Transverse colon (tissue), 4 donors: Measurements from ENCODE around the gene PBX1. TPM values are rescaled to one million over a fixed set of nuclear protein-coding genes. Genes with fewer than 3 reads are reported as not detected.

Experiments
- DNase-seq: peaks from one replicate; pipeline ENCODE4 v3.0.0-alpha.2; 2019
- H3K27ac ChIP-seq, 4 donors: fragments of 200-600 bp; sonication (generic); 2 replicates each; pipeline ENCODE4 v1.5.1; 2016 to 2018; ENCODE audit warnings: inconsistent platforms in 4 of 4
- H3K27me3 ChIP-seq: fragments of 200-600 bp; sonication (generic); 2 replicates; pipeline ENCODE4 v1.5.1; 2017; ENCODE audit warnings: inconsistent platforms
- H3K36me3 ChIP-seq, 4 donors: fragments of 200-600 bp; sonication (generic); 2 replicates each; pipeline ENCODE4 v1.5.1; 2017 to 2019; ENCODE audit warnings: inconsistent platforms in 4 of 4
- H3K4me1 ChIP-seq, 4 donors: fragments of 200-600 bp; sonication (generic); 2 replicates each; pipeline ENCODE4 v1.5.1; 2017 to 2020; ENCODE audit warnings: inconsistent platforms in 4 of 4
- H3K4me3 ChIP-seq, 4 donors: fragments of 200-600 bp; sonication (generic); 1 replicate in 1 of 4; 2 replicates in 3 of 4; pipeline versions ENCODE4 v1.5.1 to v1.6.1; 2017 to 2019; ENCODE audit warnings: inconsistent platforms in 4 of 4
- H3K9me3 ChIP-seq, 2 donors: fragments of 200-600 bp; sonication (generic); 2 replicates each; pipeline ENCODE4 v1.5.1; 2017 to 2019; ENCODE audit warnings: inconsistent platforms in 2 of 2
- CTCF ChIP-seq, 5 experiments: fragments of 200-600 bp in 3 of 5; fragments of 450-650 bp in 2 of 5; sonication (generic) in 3 of 5; IDR thresholded peaks; 1 replicate in 2 of 5; 2 replicates in 3 of 5; pipeline ENCODE4 v1.5.1; 2016 to 2017; ENCODE audit warnings: antibody characterized with exemption in 5 of 5, inconsistent platforms in 3 of 5, mild to moderate bottlenecking in 2 of 5, moderate library complexity in 1 of 5
- EP300 ChIP-seq: sonication (generic); formaldehyde crosslinking; IDR thresholded peaks from one replicate; pipeline ENCODE4 v1.6.1; 2017; ENCODE audit warnings: antibody characterized with exemption, low read depth
- POLR2A ChIP-seq: fragments of 450-650 bp; IDR thresholded peaks from one replicate; pipeline ENCODE4 v1.6.1; 2016; ENCODE audit warnings: antibody characterized with exemption, mild to moderate bottlenecking, moderate library complexity
- POLR2AphosphoS5 ChIP-seq, 3 donors: sonication (generic); formaldehyde crosslinking; IDR thresholded peaks; one replicate each; pipeline ENCODE4 v1.6.1; 2016; ENCODE audit warnings: antibody characterized with exemption in 3 of 3
- WGBS, 2 donors: methylation state at CpG; one replicate each; pipeline ENCODE4 v1.1.5; 2018; ENCODE audit warnings: low coverage in 1 of 2; 5-methylcytosine and 5-hydroxymethylcytosine counted together
- in situ Hi-C, 4 donors: fragments of 200-750 bp; cut with MboI; loops; one replicate each; pipeline versions ENCODE4 v1.15.0 to v1.15.1; 2017; ENCODE audit warnings: low sequenced_read_pairs in 3 of 4, low pct_ligation_motif_present in 1 of 4, low pct_unique_long_range_greater_than_20kb in 1 of 4
- intact Hi-C: fragments of 100-400 bp; cut with DNase I; formaldehyde crosslinking; loops from one replicate; pipeline ENCODE4 v1.15.1; 2023; ENCODE audit warnings: low total_unique reads
- total RNA-seq, 4 donors: library from RNA; depleted of rRNA; stranded (reverse); fragments of >200 nt; gene quantifications; one replicate each; pipeline ENCODE4 v1.1.0, GENCODE V29; 2016

Gene PBX1
- total RNA-seq, 4 donors from 2014 or later, result 46.8 to 77.2 (median 50.7) TPM

GRCh38 chr1:164559342-164560051, 513 bp downstream of the PBX1 start:
- TF ChIP-seq POLR2A, result no peak
- no peak for TF ChIP-seq POLR2AphosphoS5 (IDR thresholded peaks at IDR 0.05)
- Histone ChIP-seq H3K4me3 (peak overlapping the region; percentile 43 to 90 (median 72)), H3K9me3 (no peaks in the 10 kb centered on the region), H3K4me1 (peaks cover 0 to 27% (median 1%) of the 10 kb centered on the region in 4 donors), H3K36me3 (no peaks in the 10 kb centered on the region), H3K27me3 (no peaks in the 10 kb centered on the region), H3K27ac (peak overlapping the region; percentile 87 to 89 (median 87))
- DNase-seq, result peak; percentile 28
- intact Hi-C loops, result loop anchor here (5.0 kb wide), 1 partner anchor 223 kb away; no protein-coding TSS in a partner anchor
- WGBS, 2 donors, result 0 to 1% methylated on average over 3 to 20 of the region's 20 CpGs
- in situ Hi-C loops, result loop anchor here in 2 of 4 donors (10.0 kb wide), 1 partner anchor 225 kb away; no protein-coding TSS in a partner anchor

GRCh38 chr1:164560121-164560541, 1.1 kb downstream of the PBX1 start:
- intact Hi-C loops (no loop called here), in situ Hi-C loops (loop anchor here in 1 of 4 donors (10.0 kb wide), 1 partner anchor 225 kb away; no protein-coding TSS in a partner anchor)
- no peak for DNase-seq

GRCh38 chr1:164560556-164560955, 1.6 kb downstream of the PBX1 start:
- intact Hi-C loops, result no loop called here
- no peaks in the 10 kb centered on the region for H3K27me3 ChIP-seq
- H3K4me3 ChIP-seq, result peak overlapping the region; percentile 43 to 90 (median 72)
- peaks cover 0 to 32% (median 1%) of the 10 kb centered on the region in 4 donors for H3K4me1 ChIP-seq
- WGBS, 2 donors, result 0 to 9% methylated on average over 2 of the region's 2 CpGs
- H3K36me3 ChIP-seq, result no peaks in the 10 kb centered on the region
- TF ChIP-seq POLR2A (no peak), POLR2AphosphoS5 (IDR thresholded peaks at IDR 0.05) (no peak), EP300 (no peak), CTCF (IDR thresholded peaks at IDR 0.05) (no peak)
- H3K9me3 ChIP-seq, result no peaks in the 10 kb centered on the region
- peak overlapping the region; percentile 87 to 89 (median 87) for H3K27ac ChIP-seq
- in situ Hi-C loops, result loop anchor here in 1 of 4 donors (10.0 kb wide), 1 partner anchor 224 kb away; no protein-coding TSS in a partner anchor
- DNase-seq, result no peak

More at GRCh38 chr1:164560121-164560541, 1.1 kb downstream of the PBX1 start:
- Histone ChIP-seq H3K36me3 (no peaks in the 10 kb centered on the region), H3K9me3 (no peaks in the 10 kb centered on the region), H3K27me3 (no peaks in the 10 kb centered on the region), H3K4me1 (peaks cover 0 to 32% (median 1%) of the 10 kb centered on the region in 4 donors), H3K4me3 (peak overlapping the region; percentile 43 to 90 (median 72)), H3K27ac (peak overlapping the region; percentile 87 to 89 (median 87))
- no peak for TF ChIP-seq POLR2AphosphoS5 (IDR thresholded peaks at IDR 0.05)
- TF ChIP-seq EP300, result no peak
- TF ChIP-seq POLR2A, result no peak
- no peak for TF ChIP-seq CTCF (IDR thresholded peaks at IDR 0.05)
- 0 to 5% methylated on average over 8 to 11 of the region's 11 CpGs for WGBS, 2 donors

GRCh38 chr1:164561007-164561406, 2.0 kb downstream of the PBX1 start:
- DNase-seq, result no peak
- in situ Hi-C loops, result loop anchor here in 1 of 4 donors (10.0 kb wide), 1 partner anchor 224 kb away; no protein-coding TSS in a partner anchor
- Histone ChIP-seq H3K9me3 (no peaks in the 10 kb centered on the region), H3K27me3 (no peaks in the 10 kb centered on the region), H3K4me3 (peak overlapping the region; percentile 43 to 90 (median 72)), H3K27ac (peak overlapping the region; percentile 87 to 89 (median 87)), H3K36me3 (no peaks in the 10 kb centered on the region), H3K4me1 (peaks cover 0 to 34% (median 1%) of the 10 kb centered on the region in 4 donors)
- intact Hi-C loops, result no loop called here
- WGBS, 2 donors, result 4 to 12% methylated on average over 7 of the region's 7 CpGs
- no peak for TF ChIP-seq EP300
- no peak for TF ChIP-seq CTCF (IDR thresholded peaks at IDR 0.05)
- TF ChIP-seq POLR2AphosphoS5 (IDR thresholded peaks at IDR 0.05), result no peak
- no peak for TF ChIP-seq POLR2A
